Coronary artery (tissue), 2 donors: Measurements from ENCODE around the gene CSNK2A1.

ENCODE experiments used
- DNase-seq: peaks from one replicate; pipeline ENCODE4 v3.0.0-alpha.2; 2017; ENCODE audit warnings: low spot score
- H3K27ac ChIP-seq, 2 donors: fragments of 200-600 bp; sonication (generic); one replicate each; pipeline ENCODE4 v1.5.1; 2016 to 2019
- H3K4me3 ChIP-seq: fragments of 200-600 bp; sonication (generic); 2 replicates; pipeline ENCODE4 v1.5.1; 2016; ENCODE audit warnings: mild to moderate bottlenecking, moderate library complexity
- CTCF ChIP-seq: fragments of 200-600 bp; sonication (generic); IDR thresholded peaks from one replicate; pipeline ENCODE4 v1.5.1; 2019; ENCODE audit warnings: antibody characterized with exemption

The CSNK2A1 gene

DNA sequence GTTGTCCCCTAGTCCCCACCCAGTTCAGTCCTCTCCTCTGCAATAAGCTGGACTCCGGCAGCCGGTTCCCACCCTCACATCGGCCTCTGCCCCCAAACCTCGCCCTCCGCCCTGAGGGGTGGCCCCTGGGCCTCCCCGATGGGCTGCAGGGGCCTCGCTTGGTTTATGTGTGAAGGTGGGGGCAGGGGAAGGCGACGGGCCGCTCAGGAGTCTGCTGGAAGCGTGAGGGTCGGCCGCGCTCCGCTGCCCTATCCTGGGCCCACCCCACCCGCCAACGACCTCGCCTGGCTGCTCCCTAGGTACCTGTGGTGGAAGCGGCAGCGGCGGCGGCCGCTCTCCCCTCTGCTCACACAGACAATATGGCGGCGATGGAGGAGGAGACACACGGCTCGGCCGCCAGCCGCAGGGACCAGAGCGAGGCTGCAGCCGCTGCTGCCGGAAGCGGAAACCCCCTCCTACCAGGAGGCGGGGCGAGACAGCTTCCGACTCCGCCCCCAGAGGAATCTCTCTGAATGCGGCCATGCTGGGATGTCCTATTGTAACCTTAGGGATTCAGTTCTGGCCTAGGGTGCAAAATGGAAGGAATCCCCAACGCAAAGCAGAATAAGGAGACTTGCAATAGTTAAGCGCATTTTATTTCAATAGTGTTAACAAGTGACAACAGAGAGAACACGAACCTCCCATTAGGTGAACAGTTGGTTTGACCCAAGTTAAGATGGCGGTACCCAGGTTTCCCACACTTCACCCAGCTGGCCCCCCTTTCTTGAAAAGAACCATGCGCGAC, at the start of gene CSNK2A1:
Gene CSNK2A1 (minus strand): TSS at position 422 of the 784 bp plus-strand sequence. CDS start 35,239 bp downstream, outside the sequence.
- peak within 1 kb of the TSS; percentile 92 for H3K4me3 ChIP-seq
- no peak for TF ChIP-seq CTCF
- peak within 1 kb of the TSS; percentile 76 to 92 for H3K27ac ChIP-seq
- DNase-seq: peak; percentile 96

DNA sequence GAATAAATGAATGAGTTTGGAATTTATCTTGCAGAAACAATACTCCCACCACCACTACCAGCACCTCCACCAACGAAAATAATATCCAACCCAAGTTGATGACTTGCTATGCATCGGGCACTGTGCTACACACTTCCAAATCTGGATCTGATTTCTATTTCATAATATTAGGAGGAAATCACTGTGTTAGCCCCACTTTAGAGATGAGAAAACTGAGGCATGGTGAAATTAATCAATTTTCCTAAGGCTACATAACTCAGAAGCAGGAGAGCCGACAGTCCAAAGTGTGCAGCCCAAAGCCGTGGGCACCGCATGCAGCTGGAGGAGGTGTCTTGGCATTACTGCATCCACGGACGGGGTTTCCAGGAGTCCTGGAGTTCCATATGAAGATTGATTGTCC, 48.9 kb upstream of the CSNK2A1 start:
- no peak for DNase-seq
- no peak overlapping the region for H3K27ac ChIP-seq
- no peak overlapping the region for H3K4me3 ChIP-seq
- TF ChIP-seq CTCF: no peak

GRCh38 chr20:591941-592340, 48.4 kb upstream of the CSNK2A1 start:
- DNase-seq: no peak
- no peak overlapping the region for H3K27ac ChIP-seq
- TF ChIP-seq CTCF: no peak
- no peak overlapping the region for H3K4me3 ChIP-seq

DNA sequence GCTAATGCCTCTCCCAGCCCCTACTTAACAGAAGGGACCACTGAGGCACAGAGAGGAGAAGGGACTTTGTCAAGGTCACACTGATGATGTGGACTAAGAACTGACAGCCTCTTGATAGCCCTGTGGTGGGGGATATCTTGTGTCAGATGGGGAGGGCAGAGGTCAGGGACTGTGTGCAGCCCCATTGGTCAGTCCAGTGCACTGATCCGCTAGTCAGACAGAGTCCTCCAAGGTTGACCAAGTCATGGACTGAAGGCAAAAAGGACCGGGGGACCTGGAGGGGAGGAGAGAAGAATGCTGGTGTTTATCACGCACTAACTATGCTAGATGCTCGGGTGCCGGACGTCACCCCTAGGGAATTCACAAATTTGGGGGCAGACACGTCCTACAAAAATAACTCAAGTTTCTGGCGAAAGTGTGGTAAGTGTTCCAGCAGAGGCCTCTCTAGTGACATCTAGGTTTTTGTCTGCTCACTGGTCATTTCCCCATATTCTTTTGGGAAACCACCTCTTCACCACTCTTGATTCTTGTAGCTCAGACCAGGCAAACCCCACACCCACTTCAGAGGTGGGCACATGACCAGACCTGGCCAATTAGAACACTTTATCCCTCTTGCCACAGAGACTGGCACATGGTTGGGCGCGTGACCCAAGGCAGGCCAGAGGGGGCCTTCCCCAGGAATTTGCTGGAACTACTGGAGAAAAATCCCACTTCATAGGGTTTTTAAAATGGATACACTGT, 45.5 kb upstream of the CSNK2A1 start:
- TF ChIP-seq CTCF: no peak
- no peak for DNase-seq
- Histone ChIP-seq H3K27ac (no peak overlapping the region), H3K4me3 (no peak overlapping the region)

GRCh38 chr20:588476-588875, 44.9 kb upstream of the CSNK2A1 start:
- no peak for TF ChIP-seq CTCF
- Histone ChIP-seq H3K27ac (no peak overlapping the region), H3K4me3 (no peak overlapping the region)
- DNase-seq: no peak

GRCh38 chr20:584971-585301, 41.3 kb upstream of the CSNK2A1 start:
- no peak for DNase-seq
- Histone ChIP-seq H3K4me3 (no peak overlapping the region), H3K27ac (no peak overlapping the region)
- TF ChIP-seq CTCF: no peak
